GM19395 (cell line): ENCODE measurements around the gene A4GALT.
"Not testable (repeated sequence)": the region's sequence is repeated elsewhere in the genome, so short reads cannot be mapped to it uniquely, and the experiment has no call there.

Experiments used
- ATAC-seq: cut with Tn5 transposase; IDR thresholded peaks from one replicate; pipeline ENCODE4 v1.9.1; 2021; ENCODE audit warnings: mild to moderate bottlenecking, moderate library complexity; ENCODE audit not compliant: unreplicated experiment

A4GALT gene

GRCh38 chr22:42742940-42743339 lies 22.3 kb upstream of the A4GALT start:
- no peak for ATAC-seq

GRCh38 chr22:42740320-42740719 lies 19.6 kb upstream of the A4GALT start:
- ATAC-seq: not testable (repeated sequence)

- ATAC-seq: no peak
Observed at GRCh38 chr22:42734406-42734805, 13.7 kb upstream of the A4GALT start.

- not testable (repeated sequence) for ATAC-seq
Observed at GRCh38 chr22:42733394-42733793, 12.7 kb upstream of the A4GALT start.

GRCh38 chr22:42732081-42732480 lies 11.4 kb upstream of the A4GALT start:
- ATAC-seq: no peak

- no peak for ATAC-seq
Observed at GRCh38 chr22:42726811-42727210, 6.1 kb upstream of the A4GALT start.

GRCh38 chr22:42725606-42726355 lies 5.1 kb upstream of the A4GALT start:
- no peak for ATAC-seq

- no peak for ATAC-seq
Observed at GRCh38 chr22:42724062-42724461, 3.4 kb upstream of the A4GALT start.

- ATAC-seq: no peak
Observed at GRCh38 chr22:42721045-42721434, 370 bp upstream of the A4GALT start.

- no peak for ATAC-seq
Observed at GRCh38 chr22:42719656-42720262, 911 bp downstream of the A4GALT start.

- ATAC-seq: no peak
Observed at GRCh38 chr22:42719133-42719532, 1.5 kb downstream of the A4GALT start.

- no peak for ATAC-seq
Observed at GRCh38 chr22:42717197-42717928, 3.3 kb downstream of the A4GALT start.

- peak; percentile 59 for ATAC-seq
Observed at GRCh38 chr22:42716649-42717127, 4.0 kb downstream of the A4GALT start.

GRCh38 chr22:42716221-42716620 lies 4.4 kb downstream of the A4GALT start:
- ATAC-seq: peak; percentile 27

- ATAC-seq: no peak
Observed at GRCh38 chr22:42714768-42715390, 5.8 kb downstream of the A4GALT start.

- ATAC-seq: no peak
Observed at GRCh38 chr22:42714308-42714707, 6.4 kb downstream of the A4GALT start.

- no peak for ATAC-seq
Observed at GRCh38 chr22:42711895-42712837, 8.5 kb downstream of the A4GALT start.

- ATAC-seq: no peak
Observed at GRCh38 chr22:42711281-42711731, 9.4 kb downstream of the A4GALT start.

- no peak for ATAC-seq
Observed at GRCh38 chr22:42708417-42708816, 12.3 kb downstream of the A4GALT start.

- no peak for ATAC-seq
Observed at GRCh38 chr22:42707496-42707895, 13.2 kb downstream of the A4GALT start.
